Stimulated activated CD4-positive, alpha-beta T cell treated with anti-CD3 and anti-CD28 coated beads, Interleukin-4, amount 100 ng/mL, for 48 hours (primary cell): Measurements from ENCODE around the gene NCOA3.

Experiments
- DNase-seq, 2 donors: peaks; one replicate each; pipeline ENCODE4 v3.0.0-alpha.2; 2020; ENCODE audit warnings: low read depth in 2 of 2

The NCOA3 gene

GRCh38 chr20:47677635-47678453 is 176.2 kb downstream of the NCOA3 start:
- DNase-seq, result peak; percentile 56 to 58

DNA sequence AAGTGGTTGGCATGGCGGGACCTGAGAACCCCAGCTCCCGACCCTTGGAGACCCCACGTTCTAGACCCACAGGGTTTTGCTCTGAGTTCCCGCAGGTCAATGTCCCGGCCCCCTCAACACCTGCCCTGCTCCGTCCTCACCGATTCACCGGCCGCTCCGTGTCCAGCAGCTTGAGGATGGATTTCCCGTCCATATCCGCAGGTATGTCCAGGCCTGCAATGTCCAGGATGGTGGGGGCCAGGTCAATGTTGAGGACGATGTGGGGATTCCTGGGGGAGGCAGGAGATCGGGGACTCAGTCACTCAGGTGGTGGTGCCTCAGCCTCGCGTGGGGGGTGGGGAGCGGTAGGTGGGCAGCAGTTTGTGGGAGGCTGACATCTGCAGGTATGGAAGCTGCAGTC is 176.8 kb downstream of the NCOA3 start:
- DNase-seq, result no peak

GRCh38 chr20:47679462-47679861 is 177.8 kb downstream of the NCOA3 start:
- DNase-seq, result no peak

DNA sequence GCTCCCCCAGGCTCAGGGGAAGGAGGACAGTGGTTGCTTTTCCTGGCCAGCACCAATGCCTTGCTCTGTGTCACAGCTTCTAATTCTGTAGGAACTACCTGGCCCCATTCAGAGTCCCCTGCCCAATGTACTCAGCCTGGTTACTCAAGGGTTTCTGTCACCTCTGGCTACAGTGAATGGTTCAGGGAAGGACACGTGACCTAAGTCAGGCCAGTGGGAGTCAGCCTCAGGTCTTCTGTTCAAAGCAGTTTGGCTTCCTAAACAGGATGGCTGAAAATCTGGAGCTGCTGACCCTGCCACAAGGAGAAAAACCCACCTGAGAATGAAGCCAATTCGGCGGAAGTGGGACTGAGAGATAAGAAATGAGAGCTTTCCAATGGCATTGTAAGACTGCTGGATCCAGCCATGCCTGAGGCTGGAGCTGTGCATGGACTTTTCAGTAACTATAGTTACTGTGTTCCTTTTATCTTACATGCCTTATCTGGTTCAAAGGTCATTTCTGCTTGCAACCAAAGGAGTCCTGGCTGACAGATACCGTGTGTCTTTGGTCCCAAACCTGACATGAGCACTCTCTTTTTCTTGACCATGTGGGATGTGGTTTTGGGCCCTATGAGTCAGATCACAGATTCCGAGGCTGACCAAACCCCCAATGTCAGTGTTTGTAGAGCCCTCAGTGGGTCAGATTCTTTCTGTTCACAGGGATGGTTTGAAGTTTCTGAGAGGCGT is 179.3 kb downstream of the NCOA3 start:
- DNase-seq, result no peak

DNA sequence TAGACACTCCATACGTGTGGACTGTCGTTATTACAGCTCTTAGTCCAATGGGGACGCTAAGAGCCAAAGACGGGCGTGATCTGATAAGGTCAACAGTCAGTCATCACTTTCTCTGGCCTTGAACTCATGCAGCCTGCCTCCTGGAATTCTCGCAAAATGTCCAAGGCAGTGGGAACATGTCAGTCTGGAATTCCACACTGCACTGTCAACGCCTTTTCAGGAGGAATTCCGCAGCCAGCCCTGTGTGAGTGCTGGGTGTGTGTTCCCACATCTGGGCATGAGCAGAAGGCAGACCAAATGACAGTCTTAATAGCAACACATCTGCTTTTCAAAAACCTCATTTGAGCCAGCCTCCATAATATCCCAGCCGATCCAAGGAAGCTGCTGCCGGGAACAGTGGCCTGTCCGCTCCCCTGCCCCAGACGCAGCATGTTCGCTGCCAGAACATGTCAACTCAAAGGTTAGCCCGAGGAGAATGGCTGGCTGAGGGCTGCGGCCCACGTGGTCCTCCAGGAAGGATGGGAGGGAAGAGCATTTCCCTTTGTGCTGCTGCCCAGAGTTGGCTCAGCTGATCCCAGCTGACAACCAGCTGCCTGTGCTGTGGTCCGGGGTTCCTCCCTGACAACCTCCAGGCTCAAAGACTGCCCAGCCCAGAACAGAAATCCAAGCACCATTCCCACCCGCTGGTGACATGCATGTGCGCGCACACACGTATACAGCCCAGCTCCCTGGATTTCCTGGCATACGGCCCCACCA is 180.5 kb downstream of the NCOA3 start:
- no peak for DNase-seq

GRCh38 chr20:47682916-47683315 is 181.2 kb downstream of the NCOA3 start:
- no peak for DNase-seq

- DNase-seq, result no peak
Measured at GRCh38 chr20:47684306-47685080, 182.8 kb downstream of the NCOA3 start.

- DNase-seq, result no peak
Measured at GRCh38 chr20:47686545-47686944, 184.9 kb downstream of the NCOA3 start.

DNA sequence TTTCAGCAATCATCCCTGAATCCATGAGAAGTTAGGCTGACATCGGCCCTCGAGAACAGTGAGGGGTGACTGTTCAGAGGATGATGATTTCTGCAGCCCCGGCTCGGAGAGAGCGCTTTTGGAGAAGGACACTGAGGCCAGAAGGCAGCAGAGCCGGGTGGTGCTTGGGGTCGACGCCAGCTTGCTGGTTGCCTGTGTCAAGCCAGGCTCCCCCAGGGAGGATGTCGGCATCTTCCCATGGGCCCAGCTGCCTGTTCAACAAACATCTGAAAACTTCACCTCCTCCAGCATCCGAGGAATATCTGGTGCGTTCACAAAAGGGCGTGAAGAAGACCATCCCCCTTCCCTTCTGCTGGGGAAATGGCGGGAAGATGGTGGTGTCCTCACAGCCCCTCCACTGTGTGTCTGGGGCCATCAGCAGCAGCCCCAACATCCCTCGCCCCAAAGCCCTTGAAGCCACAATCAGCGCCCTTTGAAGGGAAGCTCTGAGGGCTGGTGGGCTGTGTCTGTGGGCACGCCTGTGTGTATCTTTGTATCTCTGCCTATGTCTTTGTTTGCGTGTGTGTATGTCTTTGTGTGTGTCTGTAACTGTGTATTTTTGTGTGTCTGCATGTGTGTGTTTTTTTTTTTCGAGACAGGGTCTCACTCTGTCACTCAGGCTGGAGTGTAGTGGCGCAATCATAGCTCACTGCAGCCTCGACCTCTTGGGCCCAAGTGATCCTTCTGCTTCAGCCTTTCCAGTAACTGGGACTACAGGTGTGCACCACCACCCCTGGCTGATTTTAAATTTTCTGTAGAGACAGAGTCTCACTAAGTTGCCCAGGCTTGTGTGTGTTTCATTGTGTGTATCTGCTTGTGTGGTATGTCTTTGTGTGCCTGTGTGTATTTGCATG is 185.7 kb downstream of the NCOA3 start:
- no peak for DNase-seq

GRCh38 chr20:47688385-47689381 is 187.0 kb downstream of the NCOA3 start:
- no peak for DNase-seq

- no peak for DNase-seq
Measured at GRCh38 chr20:47689731-47690130, 188.0 kb downstream of the NCOA3 start.

DNA sequence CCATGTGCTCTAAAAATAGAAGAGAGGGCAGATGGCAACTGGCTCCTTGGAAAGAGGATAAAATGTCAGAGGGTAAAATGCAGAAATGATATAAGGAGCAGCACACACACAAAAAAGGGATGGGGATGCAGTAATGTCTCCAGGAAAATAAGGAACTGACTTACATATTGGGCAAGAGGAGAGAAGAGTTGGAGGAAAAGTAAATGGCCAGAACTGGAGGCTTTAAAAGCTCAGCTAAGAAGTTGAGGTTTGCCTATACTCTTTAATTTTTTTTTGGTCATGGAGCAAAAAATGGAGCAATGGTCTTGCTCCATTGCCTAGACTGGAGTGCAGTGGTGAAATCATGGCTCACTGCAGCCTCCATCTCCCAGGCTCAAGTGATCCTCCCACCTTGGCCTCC is 189.9 kb downstream of the NCOA3 start:
- no peak for DNase-seq

DNA sequence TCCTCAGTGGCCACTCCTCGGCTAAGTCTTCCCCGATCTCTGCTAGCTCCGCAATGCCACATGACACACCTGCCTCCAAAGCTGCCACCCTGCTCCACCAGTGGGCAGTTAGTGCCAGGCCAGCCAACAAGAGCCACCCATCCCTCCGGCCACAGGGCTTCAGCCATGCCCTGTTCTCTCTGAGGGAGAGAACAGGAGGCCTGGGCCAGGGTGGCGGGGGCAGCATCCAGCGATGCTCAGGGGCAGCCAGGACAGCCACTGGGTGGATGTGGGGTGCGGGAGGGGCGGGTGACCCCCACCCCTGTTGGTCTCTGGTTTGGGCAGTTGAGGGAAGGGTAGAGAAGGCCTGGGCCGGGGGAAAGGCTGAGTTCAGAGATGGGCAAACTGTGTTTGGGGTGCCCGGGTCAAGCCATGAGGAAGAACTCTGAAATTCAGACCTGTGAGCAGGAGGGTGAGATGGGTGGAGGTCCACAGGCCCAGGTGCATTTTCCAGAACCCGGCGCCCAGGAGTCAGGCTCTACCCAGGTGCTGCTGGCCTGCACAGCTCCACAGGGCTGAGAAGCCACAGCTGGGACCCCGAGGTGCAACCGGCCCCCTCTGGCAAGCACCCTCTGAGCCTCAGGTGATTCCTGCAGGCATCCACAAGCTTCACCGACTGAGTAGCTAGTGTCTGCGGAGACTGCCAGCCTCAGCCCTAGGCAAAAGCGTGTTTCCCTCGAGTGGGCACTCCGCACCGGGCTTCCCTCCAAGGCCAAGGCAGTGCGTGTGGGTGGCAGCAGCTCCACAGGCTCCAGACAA is 192.5 kb downstream of the NCOA3 start:
- DNase-seq, result no peak

- DNase-seq, result no peak
Measured at GRCh38 chr20:47696856-47697255, 195.2 kb downstream of the NCOA3 start.

GRCh38 chr20:47698142-47698541 is 196.5 kb downstream of the NCOA3 start:
- DNase-seq, result no peak

DNA sequence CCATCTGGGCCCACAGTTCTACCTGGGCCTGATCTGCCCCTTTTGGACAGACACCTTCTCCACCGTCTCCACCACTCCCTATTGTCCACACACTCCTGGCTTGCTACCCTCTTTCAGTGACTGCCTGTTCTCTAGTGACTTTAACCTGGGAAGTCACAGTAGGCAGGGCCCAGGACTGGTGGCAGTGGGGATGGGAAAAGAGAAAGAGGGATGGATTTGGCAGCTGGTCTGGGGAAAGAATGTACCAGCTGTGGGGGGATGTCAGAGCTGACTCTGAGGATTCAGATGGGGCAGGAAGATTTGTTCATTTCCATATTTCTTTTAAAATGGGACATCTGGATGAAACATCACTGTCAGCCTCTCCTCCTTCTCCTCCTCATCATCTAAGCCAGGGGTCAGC is 198.1 kb downstream of the NCOA3 start:
- no peak for DNase-seq

- DNase-seq, result no peak
Measured at GRCh38 chr20:47700327-47700726, 198.6 kb downstream of the NCOA3 start.

DNA sequence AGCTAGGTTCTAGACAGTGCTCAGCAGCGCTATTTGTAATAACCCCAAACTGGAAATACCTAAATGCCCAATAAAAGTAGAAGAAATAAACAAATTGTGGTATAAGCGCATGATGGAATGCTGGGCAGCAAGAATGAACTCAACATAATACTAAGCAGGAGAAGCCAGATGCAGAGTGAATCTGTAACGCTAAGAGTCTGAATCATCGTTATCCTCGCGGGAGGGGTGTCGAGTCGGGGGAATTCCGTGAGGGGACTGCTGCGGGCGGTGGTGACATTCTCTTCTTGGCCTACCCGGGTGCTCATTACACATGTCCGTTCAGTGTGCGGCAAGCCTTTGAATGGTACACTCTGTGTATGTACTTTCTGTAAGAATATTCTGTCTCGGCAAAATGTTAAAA is 199.9 kb downstream of the NCOA3 start:
- no peak for DNase-seq

- no peak for DNase-seq
Measured at GRCh38 chr20:47703748-47704147, 202.1 kb downstream of the NCOA3 start.
